PFSK-1 (cell line): ENCODE measurements around the gene RINL.

ENCODE experiments used
- FOXP2 ChIP-seq: optimal IDR thresholded peaks from 2 replicates; pipeline ENCODE3; 2011; ENCODE audit warnings: borderline replicate concordance, control low read depth, inconsistent platforms; ENCODE audit not compliant: insufficient read depth; ENCODE audit errors: extremely low read length, extremely low read depth
- POLR2AphosphoS5 ChIP-seq: IDR thresholded peaks from 2 replicates; pipeline ENCODE4 v1.6.1; 2012; ENCODE audit warnings: low read depth, mild to moderate bottlenecking, control low read depth, low read length, moderate library complexity
- REST ChIP-seq, 2 experiments: IDR thresholded peaks; 2 replicates each; pipeline versions ENCODE4 v1.6.1 to v1.8.0; 2011 to 2012; ENCODE audit warnings: low read depth in 2 of 2, low read length in 2 of 2, control low read depth in 1 of 2, inconsistent platforms in 1 of 2, mild to moderate bottlenecking in 1 of 2, moderate library complexity in 1 of 2; ENCODE audit not compliant: insufficient read depth in 1 of 2
- SIN3A ChIP-seq: IDR thresholded peaks from 2 replicates; pipeline ENCODE4 v1.6.1; 2012; ENCODE audit warnings: mild to moderate bottlenecking, low read length, moderate library complexity, borderline replicate concordance; ENCODE audit not compliant: insufficient read depth
- TAF1 ChIP-seq: IDR thresholded peaks from 2 replicates; pipeline ENCODE4 v1.6.1; 2012; ENCODE audit warnings: low read length, control low read depth, borderline replicate concordance; ENCODE audit not compliant: insufficient read depth

RINL gene

GRCh38 chr19:38840583-38840968 is 37.5 kb downstream of the RINL start:
- TF ChIP-seq SIN3A (no peak), TAF1 (no peak), FOXP2 (no peak)

- TF ChIP-seq REST (IDR thresholded peaks at IDR 0.05; ENCODE audit: insufficient read depth in 1 of 2, low read depth in 2 of 2, low read length in 2 of 2): no peak
- no peak for TF ChIP-seq TAF1
- TF ChIP-seq POLR2AphosphoS5: no peak; the same call in 1 of the 2 replicates
- no peak for TF ChIP-seq FOXP2
- TF ChIP-seq SIN3A: no peak
Observed at GRCh38 chr19:38839816-38840582, 38.1 kb downstream of the RINL start.

GRCh38 chr19:38838986-38839761 is 38.9 kb downstream of the RINL start:
- TF ChIP-seq SIN3A (no peak), REST (IDR thresholded peaks at IDR 0.05; ENCODE audit: insufficient read depth in 1 of 2, low read depth in 2 of 2, low read length in 2 of 2) (no peak), FOXP2 (no peak), POLR2AphosphoS5 (no peak)

GRCh38 chr19:38838208-38838985 is 39.7 kb downstream of the RINL start:
- TF ChIP-seq REST (IDR thresholded peaks at IDR 0.05; ENCODE audit: insufficient read depth in 1 of 2, low read depth in 2 of 2, low read length in 2 of 2) (no peak), POLR2AphosphoS5 (no peak), FOXP2 (no peak), TAF1 (no peak), SIN3A (no peak)

- TF ChIP-seq TAF1 (no peak), FOXP2 (no peak), SIN3A (no peak), POLR2AphosphoS5 (peak; percentile 23; the same call in 1 of the 2 replicates)
Observed at GRCh38 chr19:38837656-38838121, 40.4 kb downstream of the RINL start.
